ENCODE data around the gene INSIG1. TPM values are rescaled to one million over a fixed set of nuclear protein-coding genes. Genes with fewer than 3 reads are reported as not detected.

Gene INSIG1
- total RNA-seq, 1 experiment from 2014 or later = 32.3 TPM

DNA sequence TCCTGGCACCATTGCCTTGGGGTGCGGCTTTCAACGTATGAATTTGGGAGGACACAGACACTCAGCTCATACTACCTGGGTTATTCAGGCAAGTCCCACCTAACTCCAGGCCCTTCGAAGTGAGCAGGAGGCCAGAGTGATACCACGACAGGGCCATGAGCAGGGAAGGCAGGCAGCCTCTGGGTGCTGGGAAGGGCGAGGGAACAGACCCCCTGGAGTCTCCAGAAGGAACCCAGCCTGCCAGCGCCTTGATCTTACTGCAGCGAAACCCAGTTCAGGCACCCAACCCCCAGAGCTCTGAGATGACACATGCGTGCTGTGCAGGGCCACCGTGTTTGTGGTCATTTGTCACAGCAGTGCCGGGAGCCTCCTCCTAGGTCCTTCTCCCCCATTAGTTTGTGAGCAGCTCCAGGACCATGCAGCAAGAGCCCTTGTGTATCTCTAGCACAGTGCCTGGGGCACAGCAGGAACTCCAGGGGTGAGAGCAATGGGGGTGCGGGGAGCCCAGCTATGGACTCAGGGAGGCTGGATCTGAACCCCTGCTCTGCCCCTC is 7.7 kb upstream of the INSIG1 start:
- Mint-ChIP-seq H3K27me3 (ENCODE audit: low read depth) (no peaks in the 10 kb centered on the region; the same call in none of the 2 replicates), H3K4me1 (no peaks in the 10 kb centered on the region), H3K36me3 (no peaks in the 10 kb centered on the region), H3K27ac (no peak overlapping the region), H3K9me3 (peaks cover 7% of the 10 kb centered on the region), H3K4me3 (no peak overlapping the region)
- TF ChIP-seq, protein P1, sequence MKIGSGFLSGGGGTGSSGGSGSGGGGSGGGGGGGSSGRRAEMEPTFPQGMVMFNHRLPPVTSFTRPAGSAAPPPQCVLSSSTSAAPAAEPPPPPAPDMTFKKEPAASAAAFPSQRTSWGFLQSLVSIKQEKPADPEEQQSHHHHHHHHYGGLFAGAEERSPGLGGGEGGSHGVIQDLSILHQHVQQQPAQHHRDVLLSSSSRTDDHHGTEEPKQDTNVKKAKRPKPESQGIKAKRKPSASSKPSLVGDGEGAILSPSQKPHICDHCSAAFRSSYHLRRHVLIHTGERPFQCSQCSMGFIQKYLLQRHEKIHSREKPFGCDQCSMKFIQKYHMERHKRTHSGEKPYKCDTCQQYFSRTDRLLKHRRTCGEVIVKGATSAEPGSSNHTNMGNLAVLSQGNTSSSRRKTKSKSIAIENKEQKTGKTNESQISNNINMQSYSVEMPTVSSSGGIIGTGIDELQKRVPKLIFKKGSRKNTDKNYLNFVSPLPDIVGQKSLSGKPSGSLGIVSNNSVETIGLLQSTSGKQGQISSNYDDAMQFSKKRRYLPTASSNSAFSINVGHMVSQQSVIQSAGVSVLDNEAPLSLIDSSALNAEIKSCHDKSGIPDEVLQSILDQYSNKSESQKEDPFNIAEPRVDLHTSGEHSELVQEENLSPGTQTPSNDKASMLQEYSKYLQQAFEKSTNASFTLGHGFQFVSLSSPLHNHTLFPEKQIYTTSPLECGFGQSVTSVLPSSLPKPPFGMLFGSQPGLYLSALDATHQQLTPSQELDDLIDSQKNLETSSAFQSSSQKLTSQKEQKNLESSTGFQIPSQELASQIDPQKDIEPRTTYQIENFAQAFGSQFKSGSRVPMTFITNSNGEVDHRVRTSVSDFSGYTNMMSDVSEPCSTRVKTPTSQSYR (CRISPR knock-in tag; IDR thresholded peaks at IDR 0.05) = no peak
- TF ChIP-seq FOXK1 (CRISPR knock-in tag; IDR thresholded peaks at IDR 0.05) (no peak), ZNF263 (CRISPR knock-in tag; IDR thresholded peaks at IDR 0.05; ENCODE audit: low read depth) (no peak), ZNF232 (CRISPR knock-in tag; IDR thresholded peaks at IDR 0.05) (no peak), ZNF416 (CRISPR knock-in tag; IDR thresholded peaks at IDR 0.05) (no peak), TEAD4 (CRISPR knock-in tag; IDR thresholded peaks at IDR 0.05) (no peak), SOX15 (CRISPR knock-in tag; IDR thresholded peaks at IDR 0.05) (no peak), OVOL2 (CRISPR knock-in tag; IDR thresholded peaks at IDR 0.05; ENCODE audit: borderline replicate concordance) (no peak), ESRRA (CRISPR knock-in tag; IDR thresholded peaks at IDR 0.05; ENCODE audit: borderline replicate concordance) (no peak)
- TF ChIP-seq, protein P2, sequence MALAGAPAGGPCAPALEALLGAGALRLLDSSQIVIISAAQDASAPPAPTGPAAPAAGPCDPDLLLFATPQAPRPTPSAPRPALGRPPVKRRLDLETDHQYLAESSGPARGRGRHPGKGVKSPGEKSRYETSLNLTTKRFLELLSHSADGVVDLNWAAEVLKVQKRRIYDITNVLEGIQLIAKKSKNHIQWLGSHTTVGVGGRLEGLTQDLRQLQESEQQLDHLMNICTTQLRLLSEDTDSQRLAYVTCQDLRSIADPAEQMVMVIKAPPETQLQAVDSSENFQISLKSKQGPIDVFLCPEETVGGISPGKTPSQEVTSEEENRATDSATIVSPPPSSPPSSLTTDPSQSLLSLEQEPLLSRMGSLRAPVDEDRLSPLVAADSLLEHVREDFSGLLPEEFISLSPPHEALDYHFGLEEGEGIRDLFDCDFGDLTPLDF (CRISPR knock-in tag; IDR thresholded peaks at IDR 0.05) = no peak
- TF ChIP-seq, protein P3, sequence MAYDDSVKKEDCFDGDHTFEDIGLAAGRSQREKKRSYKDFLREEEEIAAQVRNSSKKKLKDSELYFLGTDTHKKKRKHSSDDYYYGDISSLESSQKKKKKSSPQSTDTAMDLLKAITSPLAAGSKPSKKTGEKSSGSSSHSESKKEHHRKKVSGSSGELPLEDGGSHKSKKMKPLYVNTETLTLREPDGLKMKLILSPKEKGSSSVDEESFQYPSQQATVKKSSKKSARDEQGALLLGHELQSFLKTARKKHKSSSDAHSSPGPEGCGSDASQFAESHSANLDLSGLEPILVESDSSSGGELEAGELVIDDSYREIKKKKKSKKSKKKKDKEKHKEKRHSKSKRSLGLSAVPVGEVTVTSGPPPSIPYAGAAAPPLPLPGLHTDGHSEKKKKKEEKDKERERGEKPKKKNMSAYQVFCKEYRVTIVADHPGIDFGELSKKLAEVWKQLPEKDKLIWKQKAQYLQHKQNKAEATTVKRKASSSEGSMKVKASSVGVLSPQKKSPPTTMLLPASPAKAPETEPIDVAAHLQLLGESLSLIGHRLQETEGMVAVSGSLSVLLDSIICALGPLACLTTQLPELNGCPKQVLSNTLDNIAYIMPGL (CRISPR knock-in tag; IDR thresholded peaks at IDR 0.05) = no peak
- ChIA-PET CTCF (interaction anchor here (0.7 kb wide), 1 partner anchor 309 kb away, joined by 3 read pairs; no protein-coding TSS in a partner anchor), POLR2A (no interaction called here)
- no peak for DNase-seq (ENCODE audit: low spot score)
- no peak for ATAC-seq

DNA sequence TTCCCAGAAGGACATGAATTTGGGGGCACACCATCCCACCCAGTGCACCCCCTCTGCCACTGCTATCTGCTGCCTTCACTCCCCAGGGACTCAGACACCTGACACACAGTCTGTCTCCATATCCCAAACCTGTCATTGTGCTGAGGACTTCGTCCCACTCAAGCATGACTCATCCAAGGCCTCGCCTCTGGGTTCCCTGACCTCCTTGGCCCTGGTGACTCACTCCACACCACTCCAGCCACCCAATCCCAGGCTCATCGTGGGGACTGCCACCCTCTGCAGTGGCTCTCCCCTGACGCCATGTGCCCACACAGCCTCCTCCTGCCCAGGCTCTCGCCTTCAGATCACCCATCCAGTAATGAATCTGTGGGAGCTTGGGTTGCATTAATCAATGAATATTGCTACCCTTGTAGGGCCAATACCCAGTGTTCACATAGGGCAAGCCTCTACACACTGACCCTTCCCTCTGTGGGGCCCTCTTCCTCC is 6.6 kb upstream of the INSIG1 start:
- H3K36me3 Mint-ChIP-seq = no peaks in the 10 kb centered on the region
- H3K4me1 Mint-ChIP-seq = peaks cover 9% of the 10 kb centered on the region
- TF ChIP-seq, protein P4, sequence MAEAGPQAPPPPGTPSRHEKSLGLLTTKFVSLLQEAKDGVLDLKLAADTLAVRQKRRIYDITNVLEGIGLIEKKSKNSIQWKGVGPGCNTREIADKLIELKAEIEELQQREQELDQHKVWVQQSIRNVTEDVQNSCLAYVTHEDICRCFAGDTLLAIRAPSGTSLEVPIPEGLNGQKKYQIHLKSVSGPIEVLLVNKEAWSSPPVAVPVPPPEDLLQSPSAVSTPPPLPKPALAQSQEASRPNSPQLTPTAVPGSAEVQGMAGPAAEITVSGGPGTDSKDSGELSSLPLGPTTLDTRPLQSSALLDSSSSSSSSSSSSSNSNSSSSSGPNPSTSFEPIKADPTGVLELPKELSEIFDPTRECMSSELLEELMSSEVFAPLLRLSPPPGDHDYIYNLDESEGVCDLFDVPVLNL (CRISPR knock-in tag; IDR thresholded peaks at IDR 0.05; ENCODE audit: borderline replicate concordance, low read depth) = no peak
- TF ChIP-seq SOX15 (CRISPR knock-in tag; IDR thresholded peaks at IDR 0.05) = no peak
- TF ChIP-seq, protein P5, sequence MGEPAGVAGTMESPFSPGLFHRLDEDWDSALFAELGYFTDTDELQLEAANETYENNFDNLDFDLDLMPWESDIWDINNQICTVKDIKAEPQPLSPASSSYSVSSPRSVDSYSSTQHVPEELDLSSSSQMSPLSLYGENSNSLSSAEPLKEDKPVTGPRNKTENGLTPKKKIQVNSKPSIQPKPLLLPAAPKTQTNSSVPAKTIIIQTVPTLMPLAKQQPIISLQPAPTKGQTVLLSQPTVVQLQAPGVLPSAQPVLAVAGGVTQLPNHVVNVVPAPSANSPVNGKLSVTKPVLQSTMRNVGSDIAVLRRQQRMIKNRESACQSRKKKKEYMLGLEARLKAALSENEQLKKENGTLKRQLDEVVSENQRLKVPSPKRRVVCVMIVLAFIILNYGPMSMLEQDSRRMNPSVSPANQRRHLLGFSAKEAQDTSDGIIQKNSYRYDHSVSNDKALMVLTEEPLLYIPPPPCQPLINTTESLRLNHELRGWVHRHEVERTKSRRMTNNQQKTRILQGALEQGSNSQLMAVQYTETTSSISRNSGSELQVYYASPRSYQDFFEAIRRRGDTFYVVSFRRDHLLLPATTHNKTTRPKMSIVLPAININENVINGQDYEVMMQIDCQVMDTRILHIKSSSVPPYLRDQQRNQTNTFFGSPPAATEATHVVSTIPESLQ (CRISPR knock-in tag; IDR thresholded peaks at IDR 0.05) = no peak
- TF ChIP-seq MYBL2 (CRISPR knock-in tag; IDR thresholded peaks at IDR 0.05) = no peak
- TF ChIP-seq ZBTB21 (CRISPR knock-in tag; IDR thresholded peaks at IDR 0.05; ENCODE audit: borderline replicate concordance) = no peak
- TF ChIP-seq, protein P6, sequence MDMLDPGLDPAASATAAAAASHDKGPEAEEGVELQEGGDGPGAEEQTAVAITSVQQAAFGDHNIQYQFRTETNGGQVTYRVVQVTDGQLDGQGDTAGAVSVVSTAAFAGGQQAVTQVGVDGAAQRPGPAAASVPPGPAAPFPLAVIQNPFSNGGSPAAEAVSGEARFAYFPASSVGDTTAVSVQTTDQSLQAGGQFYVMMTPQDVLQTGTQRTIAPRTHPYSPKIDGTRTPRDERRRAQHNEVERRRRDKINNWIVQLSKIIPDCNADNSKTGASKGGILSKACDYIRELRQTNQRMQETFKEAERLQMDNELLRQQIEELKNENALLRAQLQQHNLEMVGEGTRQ (CRISPR knock-in tag; IDR thresholded peaks at IDR 0.05) = no peak
- no peak for TF ChIP-seq ETV6 (CRISPR knock-in tag; IDR thresholded peaks at IDR 0.05)
- TF ChIP-seq NR3C1 (CRISPR knock-in tag; conservative IDR thresholded peaks at IDR 0.05; ENCODE audit: low read depth) = no peak
- TF ChIP-seq, protein P7, sequence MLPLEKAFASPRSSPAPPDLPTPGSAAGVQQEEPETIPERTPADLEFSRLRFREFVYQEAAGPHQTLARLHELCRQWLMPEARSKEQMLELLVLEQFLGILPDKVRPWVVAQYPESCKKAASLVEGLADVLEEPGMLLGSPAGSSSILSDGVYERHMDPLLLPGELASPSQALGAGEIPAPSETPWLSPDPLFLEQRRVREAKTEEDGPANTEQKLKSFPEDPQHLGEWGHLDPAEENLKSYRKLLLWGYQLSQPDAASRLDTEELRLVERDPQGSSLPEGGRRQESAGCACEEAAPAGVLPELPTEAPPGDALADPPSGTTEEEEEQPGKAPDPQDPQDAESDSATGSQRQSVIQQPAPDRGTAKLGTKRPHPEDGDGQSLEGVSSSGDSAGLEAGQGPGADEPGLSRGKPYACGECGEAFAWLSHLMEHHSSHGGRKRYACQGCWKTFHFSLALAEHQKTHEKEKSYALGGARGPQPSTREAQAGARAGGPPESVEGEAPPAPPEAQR (CRISPR knock-in tag; IDR thresholded peaks at IDR 0.05) = no peak
- ChIA-PET CTCF (no interaction called here), POLR2A (no interaction called here)
- no peak overlapping the region for H3K4me3 Mint-ChIP-seq
- ATAC-seq = no peak
- H3K27ac Mint-ChIP-seq = no peak overlapping the region
- H3K9me3 Mint-ChIP-seq = peaks cover 7% of the 10 kb centered on the region
- H3K27me3 Mint-ChIP-seq (ENCODE audit: low read depth) = no peaks in the 10 kb centered on the region; the same call in none of the 2 replicates
- DNase-seq (ENCODE audit: low spot score) = no peak

Measured in WTC11 (cell line).